GM23338 (cell line): ENCODE results near the gene CAMSAP3. TPM values are rescaled to one million over a fixed set of nuclear protein-coding genes. Genes with fewer than 3 reads are reported as not detected.

Source experiments
- ATAC-seq: fragments of 200-7000 bp; cut with Tn5 transposase; 3 replicates; pipeline ENCODE4 v1.9.1; 2020
- DNase-seq: peaks from one replicate; pipeline ENCODE4 v3.0.0-alpha.2; 2015; ENCODE audit warnings: low spot score
- H2AFZ ChIP-seq: fragments of 200-600 bp; sonication (generic); 2 replicates; pipeline ENCODE4 v1.8.0; 2016; ENCODE audit warnings: antibody characterized with exemption, mild to moderate bottlenecking, moderate library complexity
- H3F3A ChIP-seq: fragments of 200-600 bp; sonication (generic); replicated peaks from 2 replicates; pipeline ENCODE4 v1.8.0; 2017; ENCODE audit warnings: antibody characterized with exemption, mixed run types, low read depth
- H3K27ac ChIP-seq: fragments of 200-600 bp; sonication (generic); 2 replicates; pipeline ENCODE4 v1.6.1; 2016; ENCODE audit warnings: low read depth
- H3K27me3 ChIP-seq: fragments of 200-600 bp; sonication (generic); 2 replicates; pipeline ENCODE4 v1.8.0; 2016; ENCODE audit warnings: mild to moderate bottlenecking, mixed run types, moderate library complexity; ENCODE audit not compliant: insufficient read depth
- H3K36me3 ChIP-seq: fragments of 200-600 bp; sonication (generic); 2 replicates; pipeline ENCODE4 v1.8.0; 2016; ENCODE audit warnings: mild to moderate bottlenecking; ENCODE audit not compliant: insufficient read depth
- H3K4me1 ChIP-seq: fragments of 200-600 bp; sonication (generic); 2 replicates; pipeline ENCODE4 v1.8.0; 2016; ENCODE audit warnings: mild to moderate bottlenecking, moderate library complexity; ENCODE audit not compliant: insufficient read depth
- H3K4me2 ChIP-seq: fragments of 200-600 bp; sonication (generic); 2 replicates; pipeline ENCODE4 v1.7.1; 2017; ENCODE audit warnings: mixed run types
- H3K4me3 ChIP-seq: fragments of 200-600 bp; sonication (generic); 2 replicates; pipeline ENCODE4 v1.6.1; 2016; ENCODE audit warnings: mixed run types
- H3K79me2 ChIP-seq: fragments of 200-600 bp; sonication (generic); replicated peaks from 2 replicates; pipeline ENCODE4 v1.8.0; 2017; ENCODE audit warnings: mild to moderate bottlenecking; ENCODE audit not compliant: insufficient read depth
- H3K9me2 ChIP-seq: fragments of 200-600 bp; sonication (generic); 2 replicates; pipeline ENCODE4 v1.8.0; 2017; ENCODE audit not compliant: insufficient read depth
- H4K20me1 ChIP-seq: fragments of 200-600 bp; sonication (generic); replicated peaks from 2 replicates; pipeline ENCODE4 v1.8.0; 2017; ENCODE audit warnings: mild to moderate bottlenecking; ENCODE audit not compliant: insufficient read depth
- H3K27ac Mint-ChIP-seq: 2 replicates; pipeline ENCODE4 v1.8.0; 2020; ENCODE audit warnings: inconsistent platforms, mild to moderate bottlenecking, moderate library complexity, mixed read lengths
- H3K27me3 Mint-ChIP-seq: 3 replicates; pipeline ENCODE4 v1.8.0; 2022; ENCODE audit warnings: low read depth, mild to moderate bottlenecking, moderate library complexity, mixed read lengths, inconsistent platforms; ENCODE audit not compliant: insufficient read depth, poor library complexity
- H3K36me3 Mint-ChIP-seq: 3 replicates; pipeline ENCODE4 v1.8.0; 2021; ENCODE audit warnings: low read depth, mild to moderate bottlenecking, inconsistent platforms, moderate library complexity, mixed read lengths
- H3K4me1 Mint-ChIP-seq: 3 replicates; pipeline ENCODE4 v1.8.0; 2020; ENCODE audit warnings: mild to moderate bottlenecking, inconsistent platforms, mixed read lengths
- H3K4me3 Mint-ChIP-seq: 3 replicates; pipeline ENCODE4 v1.8.0; 2021; ENCODE audit warnings: moderate library complexity, mild to moderate bottlenecking, inconsistent platforms, mixed read lengths
- H3K9me3 Mint-ChIP-seq: 3 replicates; pipeline ENCODE4 v1.8.0; 2020; ENCODE audit warnings: moderate library complexity, mild to moderate bottlenecking, inconsistent platforms, mixed read lengths
- CREB1 ChIP-seq: fragments of 250-450 bp; sonication (Bioruptor Pico); IDR thresholded peaks from 2 replicates; pipeline ENCODE4 v1.5.0; 2020; ENCODE audit warnings: low read depth, mild to moderate bottlenecking, moderate library complexity
- CTCF ChIP-seq, 2 experiments: fragments of 200-600 bp in 1 of 2; sonication (generic) in 1 of 2; conservative IDR thresholded peaks; 2 replicates each; pipeline versions ENCODE4 v1.5.1 to v1.6.1; 2016 to 2017; ENCODE audit warnings: antibody characterized with exemption in 2 of 2, low read depth in 2 of 2, mild to moderate bottlenecking in 2 of 2, moderate library complexity in 1 of 2
- ETS1 ChIP-seq: IDR thresholded peaks from 2 replicates; pipeline ENCODE4 v1.6.1; 2016; ENCODE audit warnings: antibody characterized with exemption
- EZH2 ChIP-seq: fragments of 200-600 bp; sonication (generic); IDR thresholded peaks from one replicate; pipeline ENCODE4 v1.8.0; 2017; ENCODE audit warnings: antibody characterized with exemption, mild to moderate bottlenecking, low read depth; ENCODE audit not compliant: unreplicated experiment
- REST ChIP-seq: IDR thresholded peaks from one replicate; pipeline ENCODE4 v1.6.1; 2018; ENCODE audit warnings: antibody characterized with exemption; ENCODE audit not compliant: unreplicated experiment
- polyA plus RNA-seq: library from polyadenylated mRNA; unstranded; fragments of >200 nt; fragmentation: Nextera tagmentation; extraction: Ambion mirVana; gene quantifications from 2 replicates; pipeline ENCODE4 v1.2.1, GENCODE V29; 2016
- total RNA-seq: library from RNA; depleted of rRNA; stranded (reverse); fragments of >200 nt; shearing (Covaris generic); gene quantifications from 2 replicates; pipeline ENCODE4 v1.2.3, GENCODE V29; 2014

Gene CAMSAP3
- total and polyA plus RNA-seq, 2 experiments from 2014 or later: 6.4 to 32.2 TPM

GRCh38 chr19:7602935-7603497 lies 7.4 kb downstream of the CAMSAP3 start (continued):
- TF ChIP-seq CTCF (conservative IDR thresholded peaks at IDR 0.05; ENCODE audit: low read depth in 2 of 2) (no peak), REST (no peak), EZH2 (no peak)

- peaks cover 14% of the 10 kb centered on the region for H3K36me3 Mint-ChIP-seq
- H3K4me2 ChIP-seq: no peak overlapping the region
- H3K27ac ChIP-seq: no peak overlapping the region
- H3F3A ChIP-seq: no peaks in the 10 kb centered on the region
- no peak overlapping the region for H3K27ac Mint-ChIP-seq
- H4K20me1 ChIP-seq: peaks cover 15% of the 10 kb centered on the region
- no peak overlapping the region for H2AFZ ChIP-seq
- H3K4me3 ChIP-seq: no peak overlapping the region
- H3K27me3 Mint-ChIP-seq: peaks cover 19% of the 10 kb centered on the region
- peaks cover 18% of the 10 kb centered on the region for H3K4me1 Mint-ChIP-seq
- DNase-seq (no peak), ATAC-seq (no peak)
- peaks cover 6% of the 10 kb centered on the region for H3K4me1 ChIP-seq
- no peaks in the 10 kb centered on the region for H3K27me3 ChIP-seq
- H3K79me2 ChIP-seq: peaks cover 18% of the 10 kb centered on the region
- no peak overlapping the region for H3K4me3 Mint-ChIP-seq
- peaks cover 3% of the 10 kb centered on the region; the same call in 2 of the 3 replicates for H3K9me3 Mint-ChIP-seq
- H3K9me2 ChIP-seq: no peaks in the 10 kb centered on the region
- H3K36me3 ChIP-seq: no peaks in the 10 kb centered on the region
- TF ChIP-seq CREB1 (CRISPR knock-in tag): no peak
- no peak for TF ChIP-seq REST
- no peak for TF ChIP-seq CTCF (conservative IDR thresholded peaks at IDR 0.05; ENCODE audit: low read depth in 2 of 2)
- TF ChIP-seq ETS1: no peak
These were observed 8.3 kb downstream of the CAMSAP3 start for GRCh38 chr19:7603919-7604318.
